ENCODE data around the gene DENND5A. TPM values are rescaled to one million over a fixed set of nuclear protein-coding genes. Genes with fewer than 3 reads are reported as not detected.
A peak's percentile ranks its signal among the peaks of the same experiment; 100 is the strongest.

DENND5A gene
- polyA plus RNA-seq, 3 donors: 24.4 to 291 (median 37.5) TPM

- no peak overlapping the region for H3K4me3 ChIP-seq (replicated peaks in 1 of 3; ENCODE audit: low read depth in 2 of 3, low read length in 3 of 3)
- no peak overlapping the region for H3K27ac ChIP-seq (ENCODE audit: low read depth in 1 of 2, low read length in 2 of 2)
- no peaks in the 10 kb centered on the region for H3K9me3 ChIP-seq (replicated peaks in 1 of 2; ENCODE audit: control insufficient read depth in 1 of 2, insufficient read depth in 1 of 2, low read length in 2 of 2)
- Mint-ChIP-seq H3K4me3 (no peak overlapping the region), H3K36me3 (peaks cover 95 to 99% of the 10 kb centered on the region in 2 donors), H3K9me3 (no peaks in the 10 kb centered on the region), H3K27ac (no peak overlapping the region), H3K27me3 (ENCODE audit: low read depth in 3 of 3) (no peaks in the 10 kb centered on the region), H3K4me1 (no peaks in the 10 kb centered on the region)
- H4K20me1 ChIP-seq (ENCODE audit: insufficient read depth, low read length): peaks cover 20% of the 10 kb centered on the region
- H3K36me3 ChIP-seq (replicated peaks in 1 of 2; ENCODE audit: control insufficient read depth in 1 of 2, insufficient read depth in 2 of 2, low read length in 2 of 2): peaks cover 99 to 100% of the 10 kb centered on the region in 2 donors
- no peak overlapping the region for H3K9ac ChIP-seq (ENCODE audit: insufficient read depth, low read length, poor library complexity, severe bottlenecking)
- no peak overlapping the region for H2AFZ ChIP-seq (ENCODE audit: insufficient read depth, low read depth, low read length, poor library complexity, severe bottlenecking)
- H3K79me2 ChIP-seq (ENCODE audit: insufficient read depth, low read length): no peaks in the 10 kb centered on the region
- H3K27me3 ChIP-seq (ENCODE audit: control insufficient read depth in 2 of 2, insufficient read depth in 2 of 2, low read length in 2 of 2): no peaks in the 10 kb centered on the region
- no peak for TF ChIP-seq CTCF (IDR thresholded peaks at IDR 0.05)
- no peak overlapping the region for H3K4me2 ChIP-seq (replicated peaks; ENCODE audit: extremely low read depth, low read length, poor library complexity, severe bottlenecking)
- intact Hi-C loops (cut with micrococcal nuclease): no loop called here
- DNase-seq: no peak
- WGBS (ENCODE audit: insufficient coverage): no CpG with 5 or more reads among the region's 1 CpG
- H3K4me1 ChIP-seq (ENCODE audit: control insufficient read depth in 1 of 2, insufficient read depth in 2 of 2, low read length in 2 of 2): no peaks in the 10 kb centered on the region
Observed at GRCh38 chr11:9143721-9144120, 121.4 kb downstream of the DENND5A start.

DNA sequence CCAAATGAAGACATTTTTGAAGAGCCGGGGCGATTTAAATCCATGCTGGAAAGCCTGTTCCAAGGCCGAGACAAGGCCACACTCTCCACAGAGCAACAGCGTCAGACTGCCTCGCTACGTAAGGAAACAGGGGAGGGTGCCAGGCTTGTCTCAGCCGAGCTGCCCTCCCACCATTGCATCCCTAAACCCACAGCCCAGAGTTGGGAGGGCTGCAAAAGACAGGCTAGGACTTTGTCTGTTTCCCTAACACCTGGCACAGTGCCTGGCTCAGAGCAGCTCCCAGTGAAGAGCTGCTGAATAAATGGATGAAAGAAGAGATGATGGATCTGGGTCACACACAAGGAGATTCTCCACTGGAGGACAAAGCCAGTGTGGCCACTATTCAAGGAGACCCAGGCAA, 122.4 kb downstream of the DENND5A start:
- no peaks in the 10 kb centered on the region for H3K9me3 Mint-ChIP-seq
- Histone ChIP-seq H4K20me1 (ENCODE audit: insufficient read depth, low read length) (peaks cover 21% of the 10 kb centered on the region), H3K27ac (ENCODE audit: low read depth in 1 of 2, low read length in 2 of 2) (peak overlapping the region in 1 of 2 donors; percentile 35), H3K36me3 (replicated peaks in 1 of 2; ENCODE audit: control insufficient read depth in 1 of 2, insufficient read depth in 2 of 2, low read length in 2 of 2) (peaks cover 99 to 100% of the 10 kb centered on the region in 2 donors), H3K4me2 (replicated peaks; ENCODE audit: extremely low read depth, low read length, poor library complexity, severe bottlenecking) (no peak overlapping the region), H3K79me2 (ENCODE audit: insufficient read depth, low read length) (no peaks in the 10 kb centered on the region), H3K9me3 (replicated peaks in 1 of 2; ENCODE audit: control insufficient read depth in 1 of 2, insufficient read depth in 1 of 2, low read length in 2 of 2) (no peaks in the 10 kb centered on the region), H3K27me3 (ENCODE audit: control insufficient read depth in 2 of 2, insufficient read depth in 2 of 2, low read length in 2 of 2) (no peaks in the 10 kb centered on the region), H3K4me1 (ENCODE audit: control insufficient read depth in 1 of 2, insufficient read depth in 2 of 2, low read length in 2 of 2) (no peaks in the 10 kb centered on the region), H3K9ac (ENCODE audit: insufficient read depth, low read length, poor library complexity, severe bottlenecking) (no peak overlapping the region), H2AFZ (ENCODE audit: insufficient read depth, low read depth, low read length, poor library complexity, severe bottlenecking) (no peak overlapping the region), H3K4me3 (replicated peaks in 1 of 3; ENCODE audit: low read depth in 2 of 3, low read length in 3 of 3) (no peak overlapping the region)
- 96% methylated on average over 7 of the region's 7 CpGs for WGBS (ENCODE audit: insufficient coverage)
- no peaks in the 10 kb centered on the region for H3K27me3 Mint-ChIP-seq (ENCODE audit: low read depth in 3 of 3)
- H3K36me3 Mint-ChIP-seq: peaks cover 94 to 99% of the 10 kb centered on the region in 2 donors
- H3K4me3 Mint-ChIP-seq: no peak overlapping the region
- H3K27ac Mint-ChIP-seq: peak overlapping the region in 1 of 7 donors; percentile 59
- no peak for TF ChIP-seq CTCF (IDR thresholded peaks at IDR 0.05)
- DNase-seq: no peak
- intact Hi-C loops (cut with micrococcal nuclease): no loop called here
- peaks cover 4% of the 10 kb centered on the region for H3K4me1 Mint-ChIP-seq

Data from CD14-positive monocyte (primary cell).